WTC11 (cell line): ENCODE measurements around the gene ZNF322.

ENCODE experiments used
- CREB1 ChIP-seq: sonication (generic); formaldehyde crosslinking; IDR thresholded peaks from 2 replicates; pipeline ENCODE4 v1.8.0; 2023; ENCODE audit warnings: mild to moderate bottlenecking, missing genetic modification reagents
- CTCF ChIP-seq: fragments of 200-600 bp; IDR thresholded peaks from 2 replicates; pipeline ENCODE4 v1.8.0; 2022; ENCODE audit warnings: antibody characterized with exemption
- ESRRA ChIP-seq: sonication (generic); formaldehyde crosslinking; IDR thresholded peaks from 2 replicates; pipeline ENCODE4 v1.8.1; 2022; ENCODE audit warnings: mild to moderate bottlenecking, missing genetic modification reagents, borderline replicate concordance
- JAZF1 ChIP-seq: fragments of 250-450 bp; sonication (Bioruptor Pico); IDR thresholded peaks from 2 replicates; pipeline ENCODE4 v1.9.0; 2021; ENCODE audit warnings: moderate library complexity, mild to moderate bottlenecking, inconsistent platforms
- RORB ChIP-seq: fragments of 250-450 bp; sonication (Bioruptor Pico); IDR thresholded peaks from 2 replicates; pipeline ENCODE4 v1.9.0; 2021; ENCODE audit warnings: mild to moderate bottlenecking
- TF ChIP-seq, protein P1 (sequence below): sonication (generic); formaldehyde crosslinking; IDR thresholded peaks from 2 replicates; pipeline ENCODE4 v1.8.0; 2022; ENCODE audit warnings: mild to moderate bottlenecking, missing genetic modification reagents
- TF ChIP-seq, protein P2 (sequence below): sonication (generic); formaldehyde crosslinking; IDR thresholded peaks from 2 replicates; pipeline ENCODE4 v1.8.1; 2022; ENCODE audit warnings: low read depth, missing genetic modification reagents, borderline replicate concordance
- TF ChIP-seq, protein P3 (sequence below): sonication (generic); formaldehyde crosslinking; conservative IDR thresholded peaks from 2 replicates; pipeline ENCODE4 v1.8.1; 2022; ENCODE audit warnings: mild to moderate bottlenecking, missing genetic modification reagents
- TF ChIP-seq, protein P4 (sequence below): sonication (generic); formaldehyde crosslinking; IDR thresholded peaks from 2 replicates; pipeline ENCODE4 v1.8.1; 2023; ENCODE audit warnings: mild to moderate bottlenecking, missing genetic modification reagents, moderate library complexity

DNA sequence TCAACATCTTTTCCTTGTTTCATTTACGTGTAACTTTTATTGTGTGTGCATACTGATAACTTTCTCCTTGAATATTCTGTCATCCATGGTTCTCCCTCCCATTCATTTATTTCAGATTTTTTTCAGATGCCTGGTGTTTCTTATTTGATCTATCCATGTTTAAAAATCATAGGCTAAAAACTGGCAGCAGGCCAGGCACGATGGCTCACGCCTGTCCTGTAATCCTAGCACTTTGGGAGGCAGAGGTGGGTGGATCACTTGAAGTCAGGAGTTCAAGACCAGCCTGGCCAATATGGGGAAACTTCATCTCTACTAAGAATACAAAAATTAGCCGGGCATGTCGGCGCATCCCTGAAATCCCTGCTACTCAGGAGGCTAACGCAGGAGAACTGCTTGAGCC lies 31.7 kb downstream of the ZNF322 start:
- TF ChIP-seq CTCF (no peak), ESRRA (CRISPR knock-in tag) (no peak), JAZF1 (CRISPR knock-in tag) (no peak), CREB1 (CRISPR knock-in tag) (no peak), RORB (CRISPR knock-in tag) (no peak)
- TF ChIP-seq, protein P1, sequence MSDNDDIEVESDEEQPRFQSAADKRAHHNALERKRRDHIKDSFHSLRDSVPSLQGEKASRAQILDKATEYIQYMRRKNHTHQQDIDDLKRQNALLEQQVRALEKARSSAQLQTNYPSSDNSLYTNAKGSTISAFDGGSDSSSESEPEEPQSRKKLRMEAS (CRISPR knock-in tag) = no peak
- TF ChIP-seq, protein P2, sequence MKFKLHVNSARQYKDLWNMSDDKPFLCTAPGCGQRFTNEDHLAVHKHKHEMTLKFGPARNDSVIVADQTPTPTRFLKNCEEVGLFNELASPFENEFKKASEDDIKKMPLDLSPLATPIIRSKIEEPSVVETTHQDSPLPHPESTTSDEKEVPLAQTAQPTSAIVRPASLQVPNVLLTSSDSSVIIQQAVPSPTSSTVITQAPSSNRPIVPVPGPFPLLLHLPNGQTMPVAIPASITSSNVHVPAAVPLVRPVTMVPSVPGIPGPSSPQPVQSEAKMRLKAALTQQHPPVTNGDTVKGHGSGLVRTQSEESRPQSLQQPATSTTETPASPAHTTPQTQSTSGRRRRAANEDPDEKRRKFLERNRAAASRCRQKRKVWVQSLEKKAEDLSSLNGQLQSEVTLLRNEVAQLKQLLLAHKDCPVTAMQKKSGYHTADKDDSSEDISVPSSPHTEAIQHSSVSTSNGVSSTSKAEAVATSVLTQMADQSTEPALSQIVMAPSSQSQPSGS (CRISPR knock-in tag) = no peak
- TF ChIP-seq, protein P3, sequence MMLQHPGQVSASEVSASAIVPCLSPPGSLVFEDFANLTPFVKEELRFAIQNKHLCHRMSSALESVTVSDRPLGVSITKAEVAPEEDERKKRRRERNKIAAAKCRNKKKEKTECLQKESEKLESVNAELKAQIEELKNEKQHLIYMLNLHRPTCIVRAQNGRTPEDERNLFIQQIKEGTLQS (CRISPR knock-in tag) = no peak
- TF ChIP-seq, protein P4, sequence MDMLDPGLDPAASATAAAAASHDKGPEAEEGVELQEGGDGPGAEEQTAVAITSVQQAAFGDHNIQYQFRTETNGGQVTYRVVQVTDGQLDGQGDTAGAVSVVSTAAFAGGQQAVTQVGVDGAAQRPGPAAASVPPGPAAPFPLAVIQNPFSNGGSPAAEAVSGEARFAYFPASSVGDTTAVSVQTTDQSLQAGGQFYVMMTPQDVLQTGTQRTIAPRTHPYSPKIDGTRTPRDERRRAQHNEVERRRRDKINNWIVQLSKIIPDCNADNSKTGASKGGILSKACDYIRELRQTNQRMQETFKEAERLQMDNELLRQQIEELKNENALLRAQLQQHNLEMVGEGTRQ (CRISPR knock-in tag) = no peak
